HG03558 (cell line): Measurements from ENCODE around the gene BAD.

Experiments
- ATAC-seq: cut with Tn5 transposase; IDR thresholded peaks from one replicate; pipeline ENCODE4 v1.9.1; 2021; ENCODE audit warnings: moderate number of reproducible peaks; ENCODE audit not compliant: unreplicated experiment; ENCODE audit errors: extremely low read depth

Gene BAD

GRCh38 chr11:64297699-64298358 lies 13.4 kb upstream of the BAD start:
- ATAC-seq: no peak

- ATAC-seq: no peak
Observed at GRCh38 chr11:64296830-64297698, 12.6 kb upstream of the BAD start.

DNA sequence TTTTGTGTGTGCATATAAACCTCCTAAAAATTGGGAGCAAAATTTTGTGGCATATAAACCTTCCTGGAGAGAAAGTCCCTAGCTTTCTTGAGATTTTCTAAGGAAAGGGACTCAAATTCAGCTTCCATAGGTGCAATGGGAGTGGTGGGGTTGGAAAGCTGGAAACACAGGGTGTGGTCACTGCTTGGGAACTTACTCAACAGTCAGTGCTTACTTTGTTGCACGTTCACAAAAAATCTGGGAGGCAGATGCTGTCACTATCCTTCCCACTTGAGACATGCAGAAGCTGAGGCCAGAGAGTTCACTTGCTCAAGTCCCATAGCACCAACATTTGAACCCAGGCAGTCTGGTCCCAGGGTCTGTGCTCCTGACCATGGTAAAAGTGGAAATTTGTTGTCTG lies 11.8 kb upstream of the BAD start:
- no peak for ATAC-seq

DNA sequence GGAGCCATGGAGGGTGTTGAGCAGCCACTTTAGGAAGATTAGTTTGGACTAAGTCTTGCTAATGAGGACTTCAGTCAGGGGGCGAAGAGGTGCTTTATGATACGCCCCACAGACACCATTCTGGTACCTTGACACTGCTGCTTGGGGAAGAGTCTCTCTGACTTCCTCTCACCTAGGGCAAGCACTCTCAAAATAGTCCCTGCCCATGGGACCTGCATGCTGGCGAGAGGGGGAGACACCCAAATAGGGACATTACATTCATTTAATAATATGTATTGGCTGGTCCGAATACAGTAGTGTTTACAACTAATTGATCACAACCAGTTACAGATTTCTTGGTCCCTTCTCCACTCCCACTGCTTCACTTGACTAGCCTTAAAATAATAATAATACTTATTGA lies 11.3 kb upstream of the BAD start:
- ATAC-seq: no peak

DNA sequence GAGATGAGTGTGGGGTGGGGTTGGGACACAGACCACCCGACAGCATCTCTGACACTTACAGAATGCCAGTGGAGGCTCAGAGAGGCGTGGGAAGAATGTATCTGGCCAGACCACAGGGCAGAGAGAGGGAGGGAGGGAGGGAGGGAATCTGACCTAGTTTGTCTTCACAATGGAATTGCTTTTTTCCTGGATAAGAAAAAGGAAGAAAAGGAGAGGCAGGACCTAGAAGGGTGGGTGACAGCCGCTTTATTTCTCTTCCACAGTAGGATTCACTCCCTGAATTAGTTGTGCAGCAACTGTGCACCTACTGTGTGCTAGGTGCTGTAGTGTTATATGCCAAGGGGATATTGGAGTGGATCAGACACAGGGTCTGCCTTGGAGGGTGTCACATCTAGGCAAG lies 10.3 kb upstream of the BAD start:
- ATAC-seq: no peak

DNA sequence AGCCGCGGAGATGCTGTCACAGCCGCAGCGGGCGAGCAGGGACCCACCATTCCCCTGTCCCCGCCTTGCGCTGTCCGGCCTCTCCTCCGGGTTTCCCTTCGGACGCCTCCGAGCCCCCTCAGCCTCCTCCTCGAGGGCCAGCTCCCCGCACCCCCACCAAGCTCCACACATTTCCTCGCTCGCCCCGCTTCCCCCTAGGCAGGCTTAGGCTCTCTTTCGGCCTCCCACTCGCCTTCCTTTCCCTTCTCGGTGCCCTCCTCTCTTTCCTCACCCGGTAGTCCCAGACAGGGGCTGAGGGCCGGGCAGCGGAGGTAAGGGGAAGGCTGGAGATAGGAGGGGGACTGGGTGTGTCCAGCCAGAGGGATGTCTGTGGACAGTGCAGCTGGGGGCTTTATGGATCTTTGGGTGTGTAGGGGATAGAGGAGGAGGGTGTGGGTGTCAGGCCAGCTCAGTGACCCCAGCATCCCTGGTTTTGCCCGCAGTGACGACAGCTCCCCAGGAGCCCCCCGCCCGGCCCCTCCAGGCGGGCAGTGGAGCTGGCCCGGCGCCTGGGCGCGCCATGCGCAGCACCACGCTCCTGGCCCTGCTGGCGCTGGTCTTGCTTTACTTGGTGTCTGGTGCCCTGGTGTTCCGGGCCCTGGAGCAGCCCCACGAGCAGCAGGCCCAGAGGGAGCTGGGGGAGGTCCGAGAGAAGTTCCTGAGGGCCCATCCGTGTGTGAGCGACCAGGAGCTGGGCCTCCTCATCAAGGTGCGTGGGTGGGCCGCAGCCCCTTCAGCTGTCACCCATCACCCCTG lies 8.2 kb upstream of the BAD start:
- ATAC-seq: no peak

- no peak for ATAC-seq
Observed at GRCh38 chr11:64291752-64292459, 7.4 kb upstream of the BAD start.

DNA sequence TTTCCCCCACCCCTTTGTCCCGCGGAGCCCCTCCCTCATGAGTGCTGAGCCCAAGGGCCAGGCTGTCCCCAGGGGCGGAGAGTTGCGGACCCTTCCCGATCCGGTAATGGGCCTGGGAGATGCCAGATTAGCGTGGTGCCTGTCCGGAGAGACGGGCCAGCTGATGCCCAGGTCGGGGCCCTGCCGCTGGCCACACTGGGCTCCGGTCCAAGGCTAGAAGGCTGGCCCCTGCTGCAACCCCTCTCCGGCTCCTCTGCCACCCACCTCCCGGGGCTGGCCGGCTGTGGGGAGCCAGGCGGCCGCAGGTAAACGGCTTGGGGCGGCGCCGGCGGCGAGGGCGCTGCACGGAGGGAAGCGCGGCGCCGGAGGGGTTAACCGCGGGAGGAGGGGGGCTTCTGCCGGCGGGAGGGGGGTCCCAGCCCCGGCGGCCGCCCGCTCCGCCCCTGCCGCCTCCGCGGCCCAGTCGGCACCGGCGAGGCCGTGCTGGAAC lies 6.8 kb upstream of the BAD start, which contains the start of gene KCNK4:
Gene KCNK4, plus strand, starts transcription at position 41 of the 490 bp plus-strand sequence. CDS start 1,717 bp downstream, outside the sequence.
- ATAC-seq: no peak

- ATAC-seq: no peak
Observed at GRCh38 chr11:64290352-64291261, 6.1 kb upstream of the BAD start.

GRCh38 chr11:64289002-64289564 lies 4.6 kb upstream of the BAD start:
- ATAC-seq: no peak

GRCh38 chr11:64288353-64288750 lies 3.9 kb upstream of the BAD start:
- no peak for ATAC-seq

GRCh38 chr11:64287676-64288352 lies 3.3 kb upstream of the BAD start:
- no peak for ATAC-seq

GRCh38 chr11:64286801-64287159 lies 2.3 kb upstream of the BAD start:
- ATAC-seq: no peak

DNA sequence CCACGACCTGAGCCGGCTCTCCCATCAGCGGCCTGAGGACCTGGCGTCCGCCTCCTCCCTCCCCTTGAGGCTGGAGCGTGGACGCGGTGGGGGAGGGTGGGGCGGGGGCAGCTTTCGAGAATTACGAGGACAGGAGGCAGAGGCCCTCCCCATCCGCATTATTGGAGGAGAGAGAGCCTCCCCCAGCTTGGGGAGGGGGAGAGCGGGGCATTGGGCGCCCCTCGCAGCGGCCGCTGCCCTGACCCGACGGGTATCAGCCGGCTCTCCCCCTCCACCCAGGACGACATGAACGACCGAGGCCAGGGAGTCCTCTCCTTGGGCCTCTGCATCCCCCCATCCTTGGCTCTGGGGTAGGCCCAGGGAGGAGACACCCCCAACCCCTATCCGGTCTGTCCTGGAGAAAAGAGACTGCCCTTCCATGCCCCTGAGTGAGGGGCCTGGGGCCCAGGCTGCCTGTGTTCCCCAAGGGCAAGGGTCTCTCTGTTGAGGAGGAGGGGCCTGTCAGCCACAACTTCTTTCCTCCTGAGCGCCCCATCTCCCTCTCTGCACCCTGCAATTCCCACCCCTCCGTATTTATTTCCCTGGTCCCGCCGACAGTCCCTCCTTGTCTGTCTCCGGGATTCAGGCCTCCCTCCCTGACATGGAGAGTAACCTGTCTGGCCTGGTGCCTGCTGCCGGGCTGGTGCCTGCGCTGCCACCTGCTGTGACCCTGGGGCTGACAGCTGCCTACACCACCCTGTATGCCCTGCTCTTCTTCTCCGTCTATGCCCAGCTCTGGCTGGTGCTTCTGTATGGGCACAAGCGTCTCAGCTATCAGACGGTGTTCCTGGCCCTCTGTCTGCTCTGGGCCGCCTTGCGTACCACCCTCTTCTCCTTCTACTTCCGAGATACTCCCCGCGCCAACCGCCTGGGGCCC lies 1.7 kb upstream of the BAD start:
- no peak for ATAC-seq

DNA sequence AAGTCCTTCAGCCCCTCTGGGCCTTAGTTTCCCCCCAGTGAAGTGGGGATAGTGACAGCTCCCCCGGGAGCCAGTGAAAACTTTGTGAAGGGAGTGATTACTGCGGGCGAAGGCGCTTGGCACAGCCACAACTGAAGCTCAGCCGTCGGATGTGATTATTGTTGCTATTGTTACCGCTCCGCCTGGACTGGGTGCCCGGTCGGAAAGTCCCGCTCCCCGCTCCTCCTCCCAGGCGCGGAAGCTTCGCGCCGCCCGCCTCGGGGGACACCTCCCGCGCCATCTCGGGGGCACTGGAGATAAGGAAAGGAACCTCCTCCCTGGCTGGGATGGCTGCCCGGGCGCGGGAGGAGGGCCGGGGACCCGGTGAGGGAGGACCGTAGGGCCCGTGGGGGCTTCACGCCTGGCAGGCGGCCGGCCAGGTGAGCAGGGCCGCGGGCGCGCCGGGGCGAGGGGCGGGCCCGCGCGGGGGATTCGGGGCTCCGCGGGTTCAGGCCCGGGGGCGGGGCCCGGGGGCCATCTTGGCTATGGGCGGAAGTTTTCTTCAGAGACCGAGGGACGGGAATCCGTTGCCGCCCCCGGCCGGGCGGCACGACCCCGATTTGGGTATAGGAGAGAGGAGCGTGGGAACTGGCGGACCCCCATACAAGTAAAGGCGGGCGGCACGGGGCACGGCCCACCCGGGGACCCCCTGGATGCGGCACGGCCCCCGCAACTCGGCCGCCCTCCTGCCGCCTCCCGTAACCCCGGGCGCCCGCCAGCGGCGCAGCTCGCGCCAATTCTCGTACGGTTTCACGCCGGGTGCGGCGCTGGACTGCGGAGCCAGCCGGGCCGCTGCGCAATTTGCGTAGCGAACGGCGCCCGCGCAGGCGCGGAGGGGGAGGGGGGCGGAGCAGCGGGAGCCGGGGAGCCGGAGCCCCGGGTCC lies 758 bp upstream of the BAD start, which contains the start of gene GPR137:
Gene GPR137, plus strand, starts transcription at position 887 of the 923 bp plus-strand sequence. CDS start 677 bp downstream, outside the sequence.
- ATAC-seq: peak; percentile 33

DNA sequence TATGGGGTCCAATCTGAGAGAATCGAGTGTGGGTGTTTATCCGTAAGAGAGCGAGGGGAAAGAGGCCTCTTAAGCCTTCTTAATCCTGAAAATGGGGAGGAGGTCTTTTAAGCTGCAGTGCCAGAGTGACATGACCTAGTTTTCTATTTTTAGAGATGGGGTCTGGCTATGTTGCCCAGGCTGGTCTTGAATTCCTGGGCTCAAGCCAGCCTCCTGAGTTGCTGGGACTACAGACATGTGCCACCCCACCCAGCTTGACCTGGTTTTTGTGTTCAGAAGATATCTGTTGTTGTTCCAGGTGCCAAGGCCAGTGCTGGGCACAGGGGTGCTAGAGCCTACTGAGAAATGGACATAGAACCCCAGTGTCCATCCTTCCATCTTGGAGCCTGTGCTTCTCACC lies 1.4 kb downstream of the BAD start:
- no peak for ATAC-seq
